ENCODE measurements around the gene CLIP4.

CLIP4 gene

DNA sequence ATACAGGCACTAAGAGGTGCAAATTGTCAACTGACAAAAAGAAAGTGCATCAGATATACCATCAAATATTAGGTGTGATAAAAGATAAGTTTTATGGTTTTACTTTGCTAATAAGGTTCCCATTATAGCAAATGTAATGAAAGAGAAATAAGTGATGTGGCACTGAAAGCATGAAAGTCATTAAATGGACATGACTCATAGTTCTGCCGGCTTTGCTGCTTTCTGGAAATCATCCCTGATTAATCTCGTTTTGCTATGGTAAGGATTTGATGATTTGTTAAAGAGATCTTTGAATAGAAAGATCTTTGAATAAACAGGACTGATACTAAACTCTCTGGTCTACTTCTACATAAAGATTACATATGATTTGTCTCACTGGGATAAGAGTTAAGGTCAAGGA, 72.7 kb downstream of the CLIP4 start:
- H3K27ac ChIP-seq (ENCODE audit: low read depth, low read length): no peak overlapping the region
- no peak overlapping the region for H3K9ac ChIP-seq (ENCODE audit: low read length)
- H3K4me1 ChIP-seq (ENCODE audit: control insufficient read depth, insufficient read depth, low read length): no peaks in the 10 kb centered on the region
- no peak overlapping the region for H3K4me3 ChIP-seq (ENCODE audit: low read length)
- no peaks in the 10 kb centered on the region for H3K27me3 ChIP-seq (ENCODE audit: control insufficient read depth, insufficient read depth, low read length)
- H3K36me3 ChIP-seq (ENCODE audit: control insufficient read depth, insufficient read depth, low read length): no peaks in the 10 kb centered on the region

DNA sequence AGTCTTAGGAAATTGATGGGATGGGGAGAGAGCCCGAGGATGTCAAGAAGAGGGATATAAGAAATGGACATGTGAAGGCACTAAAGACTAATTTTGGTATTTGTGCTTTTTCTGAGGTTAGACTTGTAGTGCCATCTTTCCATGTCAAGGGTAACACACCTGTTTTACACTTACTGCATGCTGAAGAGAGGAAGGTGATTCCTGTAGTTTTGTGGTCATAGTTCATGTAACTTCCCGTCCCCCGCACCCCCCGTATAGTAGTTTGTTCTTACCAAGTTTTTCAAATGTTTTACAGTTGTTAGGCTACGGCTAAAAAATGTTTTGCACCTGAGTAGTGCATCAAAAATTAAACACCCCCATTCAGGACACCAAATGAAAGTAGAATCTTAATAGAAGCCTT, 73.8 kb downstream of the CLIP4 start:
- Histone ChIP-seq H3K27ac (ENCODE audit: low read depth, low read length) (no peak overlapping the region), H3K4me3 (ENCODE audit: low read length) (no peak overlapping the region), H3K9ac (ENCODE audit: low read length) (no peak overlapping the region), H3K27me3 (ENCODE audit: control insufficient read depth, insufficient read depth, low read length) (no peaks in the 10 kb centered on the region), H3K4me1 (ENCODE audit: control insufficient read depth, insufficient read depth, low read length) (no peaks in the 10 kb centered on the region), H3K36me3 (ENCODE audit: control insufficient read depth, insufficient read depth, low read length) (no peaks in the 10 kb centered on the region)

DNA sequence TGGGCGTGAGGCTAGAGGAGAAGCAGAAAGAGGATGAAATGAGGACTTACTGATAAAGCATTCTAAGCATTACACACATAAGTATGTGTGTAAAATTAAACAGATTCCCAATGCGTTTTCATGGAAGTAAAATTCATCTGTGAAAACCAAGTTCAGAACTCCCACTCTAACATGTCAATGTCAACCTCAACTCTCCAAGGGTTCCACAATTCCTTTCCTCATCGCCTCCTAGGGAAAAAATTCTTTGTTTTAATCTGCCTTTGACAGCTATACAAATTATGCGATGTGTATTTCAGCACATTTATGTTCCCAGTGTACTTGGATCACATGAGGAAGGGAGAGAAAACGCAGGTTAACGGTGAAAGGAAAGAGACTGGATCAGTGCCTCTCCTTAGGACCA, 76.6 kb downstream of the CLIP4 start:
- Histone ChIP-seq H3K27me3 (ENCODE audit: control insufficient read depth, insufficient read depth, low read length) (no peaks in the 10 kb centered on the region), H3K4me3 (ENCODE audit: low read length) (no peak overlapping the region), H3K9ac (ENCODE audit: low read length) (no peak overlapping the region), H3K36me3 (ENCODE audit: control insufficient read depth, insufficient read depth, low read length) (no peaks in the 10 kb centered on the region), H3K4me1 (ENCODE audit: control insufficient read depth, insufficient read depth, low read length) (no peaks in the 10 kb centered on the region), H3K27ac (ENCODE audit: low read depth, low read length) (no peak overlapping the region)

DNA sequence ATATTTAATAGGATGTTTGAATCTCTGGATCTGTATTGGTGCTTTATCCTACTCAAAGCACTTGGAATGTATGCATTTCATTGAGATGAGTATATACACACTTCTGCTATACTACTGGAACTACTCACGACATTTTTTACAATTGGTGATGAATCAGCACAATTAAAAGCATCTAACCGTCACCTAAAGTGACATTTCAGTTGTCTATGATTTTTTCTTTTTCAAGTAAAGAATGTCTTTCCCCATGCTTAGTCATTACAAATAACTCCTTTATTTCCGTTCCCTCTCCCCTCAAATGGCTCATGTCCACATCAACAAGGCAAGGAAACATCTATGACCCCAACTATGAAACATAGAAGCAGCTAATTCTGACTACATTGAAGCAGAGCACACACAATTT, 77.3 kb downstream of the CLIP4 start:
- Histone ChIP-seq H3K4me3 (ENCODE audit: low read length) (no peak overlapping the region), H3K27me3 (ENCODE audit: control insufficient read depth, insufficient read depth, low read length) (no peaks in the 10 kb centered on the region), H3K4me1 (ENCODE audit: control insufficient read depth, insufficient read depth, low read length) (no peaks in the 10 kb centered on the region), H3K27ac (ENCODE audit: low read depth, low read length) (no peak overlapping the region), H3K36me3 (ENCODE audit: control insufficient read depth, insufficient read depth, low read length) (no peaks in the 10 kb centered on the region), H3K9ac (ENCODE audit: low read length) (no peak overlapping the region)

DNA sequence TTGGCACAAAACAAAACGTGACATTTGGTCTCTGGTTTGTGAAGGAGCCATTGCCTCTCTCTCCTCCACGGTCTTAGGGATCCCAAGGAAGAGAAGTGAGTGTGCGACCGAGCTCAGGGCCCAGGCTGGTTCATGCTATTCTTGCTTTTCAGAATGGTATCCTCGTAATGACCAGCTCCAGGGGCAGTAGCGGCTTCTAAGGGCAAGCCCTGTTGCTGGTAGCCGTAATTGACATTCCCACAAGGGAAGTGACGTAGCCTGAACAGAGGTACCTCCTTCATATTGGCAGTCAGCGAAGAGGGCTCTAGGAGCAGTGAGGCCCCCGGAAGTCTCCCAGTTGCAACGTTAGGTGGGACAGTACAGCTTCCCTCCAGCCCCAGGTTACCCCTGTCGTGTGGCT, 77.9 kb downstream of the CLIP4 start:
- H3K27ac ChIP-seq (ENCODE audit: low read depth, low read length): no peak overlapping the region
- H3K4me3 ChIP-seq (ENCODE audit: low read length): no peak overlapping the region
- H3K4me1 ChIP-seq (ENCODE audit: control insufficient read depth, insufficient read depth, low read length): no peaks in the 10 kb centered on the region
- H3K27me3 ChIP-seq (ENCODE audit: control insufficient read depth, insufficient read depth, low read length): no peaks in the 10 kb centered on the region
- no peaks in the 10 kb centered on the region for H3K36me3 ChIP-seq (ENCODE audit: control insufficient read depth, insufficient read depth, low read length)
- no peak overlapping the region for H3K9ac ChIP-seq (ENCODE audit: low read length)

DNA sequence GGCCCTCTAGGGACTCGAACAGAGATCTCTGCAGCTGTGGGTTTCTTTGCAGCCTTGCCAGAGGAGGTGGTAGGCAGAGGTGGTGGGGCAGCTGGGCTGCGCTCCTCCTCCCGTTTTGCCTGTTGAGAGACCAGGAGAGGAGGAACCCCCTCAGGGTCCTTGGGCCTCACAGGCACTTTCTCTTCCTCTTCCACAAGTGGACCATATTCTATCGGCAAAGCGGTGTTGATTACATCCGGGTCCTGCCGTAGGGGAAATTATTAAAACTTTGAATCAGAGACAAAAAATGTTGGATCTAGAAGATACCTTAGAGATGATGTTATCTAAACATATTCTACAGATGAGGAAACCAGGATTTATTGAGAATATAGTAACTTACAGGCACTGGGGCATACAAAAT, 78.5 kb downstream of the CLIP4 start:
- H3K27me3 ChIP-seq (ENCODE audit: control insufficient read depth, insufficient read depth, low read length): no peaks in the 10 kb centered on the region
- H3K4me3 ChIP-seq (ENCODE audit: low read length): no peak overlapping the region
- no peaks in the 10 kb centered on the region for H3K36me3 ChIP-seq (ENCODE audit: control insufficient read depth, insufficient read depth, low read length)
- no peak overlapping the region for H3K9ac ChIP-seq (ENCODE audit: low read length)
- no peak overlapping the region for H3K27ac ChIP-seq (ENCODE audit: low read depth, low read length)
- H3K4me1 ChIP-seq (ENCODE audit: control insufficient read depth, insufficient read depth, low read length): no peaks in the 10 kb centered on the region

DNA sequence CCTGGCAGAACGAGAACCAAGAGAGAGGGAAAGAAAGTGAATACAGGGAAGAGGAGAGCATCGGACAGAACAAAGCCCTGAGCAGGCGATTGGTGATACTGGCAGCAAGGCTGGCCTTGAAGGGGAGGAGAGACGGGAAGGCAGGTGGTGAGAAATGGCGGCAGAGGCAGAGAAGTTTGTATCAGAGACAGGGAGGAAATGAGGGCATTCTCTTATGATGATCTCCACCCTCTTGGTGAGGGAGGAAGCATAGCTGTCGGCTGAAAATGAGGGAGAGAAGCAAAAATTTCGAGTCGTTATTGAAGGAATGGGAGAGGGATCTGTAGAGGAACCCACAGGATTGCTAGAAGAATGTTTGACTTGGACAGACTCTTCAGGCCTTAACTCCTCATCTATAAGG, 80.6 kb downstream of the CLIP4 start:
- Histone ChIP-seq H3K27me3 (ENCODE audit: control insufficient read depth, insufficient read depth, low read length) (no peaks in the 10 kb centered on the region), H3K36me3 (ENCODE audit: control insufficient read depth, insufficient read depth, low read length) (no peaks in the 10 kb centered on the region), H3K4me3 (ENCODE audit: low read length) (no peak overlapping the region), H3K9ac (ENCODE audit: low read length) (no peak overlapping the region), H3K4me1 (ENCODE audit: control insufficient read depth, insufficient read depth, low read length) (no peaks in the 10 kb centered on the region), H3K27ac (ENCODE audit: low read depth, low read length) (no peak overlapping the region)

DNA sequence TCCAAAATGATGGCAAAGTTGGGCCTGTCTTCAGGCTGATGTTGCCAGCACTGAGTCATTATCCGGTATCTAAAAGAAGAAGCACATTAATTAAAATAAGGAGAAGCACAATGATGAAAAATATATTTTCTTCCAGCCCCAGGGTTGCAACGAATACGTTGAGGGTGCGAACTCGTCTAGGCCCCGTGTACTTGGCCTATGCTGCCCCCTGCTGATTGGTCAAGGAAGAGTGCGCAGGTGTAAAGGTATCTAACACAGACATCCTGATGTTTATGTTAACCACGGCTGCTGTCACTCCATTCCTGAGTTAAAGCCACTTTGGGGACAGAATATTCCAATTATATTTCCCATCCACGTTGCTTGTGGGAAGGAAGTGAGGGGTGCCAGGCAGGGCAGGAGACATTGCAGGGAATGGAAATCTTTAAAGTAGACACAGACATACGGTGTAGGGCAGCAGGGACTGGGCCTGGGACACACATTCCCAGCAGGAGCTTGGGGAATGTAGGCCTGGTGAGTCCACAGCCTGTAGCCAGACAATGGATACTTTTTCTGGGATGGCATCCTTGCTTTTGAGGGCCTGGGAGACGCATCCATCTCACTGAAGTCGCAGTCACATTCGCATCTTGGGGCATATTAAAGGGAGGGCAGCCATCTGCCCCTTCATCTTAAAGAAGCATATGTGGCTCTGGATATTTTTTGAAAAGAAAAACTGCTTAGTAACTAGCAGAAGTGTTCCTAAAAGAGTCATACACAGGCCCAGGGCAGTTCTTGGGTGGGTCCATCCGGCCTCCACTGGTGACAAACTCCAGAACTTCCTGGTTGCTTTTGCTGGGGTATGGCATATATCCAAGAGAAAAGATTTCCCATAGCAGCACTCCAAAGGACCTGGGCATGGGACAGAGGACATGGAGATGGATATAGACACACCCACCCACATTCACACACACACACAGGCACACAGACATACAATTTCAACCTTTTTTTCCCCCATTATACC, 81.9 kb downstream of the CLIP4 start:
- H3K4me1 ChIP-seq (ENCODE audit: control insufficient read depth, insufficient read depth, low read length): no peaks in the 10 kb centered on the region
- H3K9ac ChIP-seq (ENCODE audit: low read length): no peak overlapping the region
- no peaks in the 10 kb centered on the region for H3K27me3 ChIP-seq (ENCODE audit: control insufficient read depth, insufficient read depth, low read length)
- H3K27ac ChIP-seq (ENCODE audit: low read depth, low read length): no peak overlapping the region
- H3K36me3 ChIP-seq (ENCODE audit: control insufficient read depth, insufficient read depth, low read length): no peaks in the 10 kb centered on the region
- H3K4me3 ChIP-seq (ENCODE audit: low read length): no peak overlapping the region

DNA sequence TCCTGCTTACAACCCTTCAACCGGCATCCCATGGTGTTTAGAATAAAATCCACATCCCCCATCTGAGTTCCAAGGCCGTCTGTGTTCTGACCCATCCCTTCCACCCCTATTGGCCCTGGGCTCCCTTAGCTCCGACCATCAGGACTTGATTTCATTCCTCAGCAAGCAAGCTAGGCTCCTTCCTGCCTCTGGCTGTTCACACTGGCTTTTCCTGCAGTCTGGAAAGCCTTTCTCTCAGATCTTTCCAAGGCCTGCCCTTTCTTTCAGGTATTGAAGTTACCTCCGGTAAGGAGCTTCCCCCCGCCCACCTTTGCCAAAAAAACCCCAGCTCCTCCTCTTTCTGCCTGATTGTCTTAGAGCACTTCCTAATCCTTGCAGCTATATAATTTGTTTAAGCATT, 86.8 kb downstream of the CLIP4 start:
- no peak overlapping the region for H3K27ac ChIP-seq (ENCODE audit: low read depth, low read length)
- no peaks in the 10 kb centered on the region for H3K27me3 ChIP-seq (ENCODE audit: control insufficient read depth, insufficient read depth, low read length)
- H3K9ac ChIP-seq (ENCODE audit: low read length): no peak overlapping the region
- no peaks in the 10 kb centered on the region for H3K4me1 ChIP-seq (ENCODE audit: control insufficient read depth, insufficient read depth, low read length)
- no peak overlapping the region for H3K4me3 ChIP-seq (ENCODE audit: low read length)
- no peaks in the 10 kb centered on the region for H3K36me3 ChIP-seq (ENCODE audit: control insufficient read depth, insufficient read depth, low read length)

DNA sequence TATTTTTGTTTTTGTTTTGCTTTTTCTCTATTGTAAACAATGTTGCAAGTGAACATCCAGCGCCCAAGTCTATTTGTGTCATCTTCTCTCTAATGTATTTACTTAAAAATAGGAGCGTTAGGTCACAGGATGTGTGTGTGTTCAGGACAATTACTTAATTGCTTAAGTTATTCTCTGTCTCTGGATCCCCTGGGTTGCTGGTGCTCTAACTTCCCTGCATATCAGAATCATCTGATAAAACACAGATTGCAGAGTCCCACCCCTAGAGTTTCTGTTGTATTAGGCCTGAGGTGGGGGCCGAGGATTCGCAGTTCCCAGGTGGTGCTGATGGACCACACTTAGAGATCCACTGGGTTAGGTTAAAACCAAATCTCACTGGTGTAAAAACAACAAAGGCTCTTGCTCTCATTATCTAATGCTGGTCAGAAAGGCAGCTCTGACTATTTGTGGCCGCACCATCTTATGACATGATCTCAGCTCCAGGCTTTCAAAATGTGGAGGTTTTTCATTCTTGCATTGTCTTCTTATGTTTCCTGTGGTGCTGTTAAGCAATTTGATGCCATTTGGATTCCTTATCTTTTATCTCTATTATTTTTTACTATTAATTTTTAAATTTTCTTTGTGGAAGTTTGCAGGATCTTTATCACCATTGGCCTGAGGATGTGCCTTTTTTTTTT, 87.7 kb downstream of the CLIP4 start:
- Histone ChIP-seq H3K27ac (ENCODE audit: low read depth, low read length) (no peak overlapping the region), H3K4me1 (ENCODE audit: control insufficient read depth, insufficient read depth, low read length) (no peaks in the 10 kb centered on the region), H3K36me3 (ENCODE audit: control insufficient read depth, insufficient read depth, low read length) (no peaks in the 10 kb centered on the region), H3K4me3 (ENCODE audit: low read length) (no peak overlapping the region), H3K27me3 (ENCODE audit: control insufficient read depth, insufficient read depth, low read length) (no peaks in the 10 kb centered on the region), H3K9ac (ENCODE audit: low read length) (no peak overlapping the region)

DNA sequence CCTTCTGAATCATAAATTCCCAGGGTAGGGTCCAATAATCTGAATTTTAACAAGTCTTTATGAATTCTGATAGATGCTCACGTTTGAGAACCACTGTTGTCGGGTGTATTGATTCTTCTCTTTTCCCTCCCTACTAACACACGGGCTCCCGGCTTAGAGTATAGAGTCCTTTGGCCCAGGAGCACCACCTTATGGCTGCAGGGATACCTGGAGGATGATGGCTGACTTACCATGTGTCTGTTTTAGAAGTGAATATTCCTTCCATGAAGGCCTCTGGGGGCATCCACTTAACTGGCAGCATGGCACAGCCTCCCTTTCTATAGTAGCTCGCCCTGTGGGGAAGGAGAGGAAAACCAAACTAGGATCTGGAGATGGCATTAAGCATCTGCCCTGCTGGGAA, 91.7 kb downstream of the CLIP4 start:
- H3K4me1 ChIP-seq (ENCODE audit: control insufficient read depth, insufficient read depth, low read length): no peaks in the 10 kb centered on the region
- no peak overlapping the region for H3K9ac ChIP-seq (ENCODE audit: low read length)
- no peak overlapping the region for H3K4me3 ChIP-seq (ENCODE audit: low read length)
- no peak overlapping the region for H3K27ac ChIP-seq (ENCODE audit: low read depth, low read length)
- H3K27me3 ChIP-seq (ENCODE audit: control insufficient read depth, insufficient read depth, low read length): no peaks in the 10 kb centered on the region
- H3K36me3 ChIP-seq (ENCODE audit: control insufficient read depth, insufficient read depth, low read length): no peaks in the 10 kb centered on the region

DNA sequence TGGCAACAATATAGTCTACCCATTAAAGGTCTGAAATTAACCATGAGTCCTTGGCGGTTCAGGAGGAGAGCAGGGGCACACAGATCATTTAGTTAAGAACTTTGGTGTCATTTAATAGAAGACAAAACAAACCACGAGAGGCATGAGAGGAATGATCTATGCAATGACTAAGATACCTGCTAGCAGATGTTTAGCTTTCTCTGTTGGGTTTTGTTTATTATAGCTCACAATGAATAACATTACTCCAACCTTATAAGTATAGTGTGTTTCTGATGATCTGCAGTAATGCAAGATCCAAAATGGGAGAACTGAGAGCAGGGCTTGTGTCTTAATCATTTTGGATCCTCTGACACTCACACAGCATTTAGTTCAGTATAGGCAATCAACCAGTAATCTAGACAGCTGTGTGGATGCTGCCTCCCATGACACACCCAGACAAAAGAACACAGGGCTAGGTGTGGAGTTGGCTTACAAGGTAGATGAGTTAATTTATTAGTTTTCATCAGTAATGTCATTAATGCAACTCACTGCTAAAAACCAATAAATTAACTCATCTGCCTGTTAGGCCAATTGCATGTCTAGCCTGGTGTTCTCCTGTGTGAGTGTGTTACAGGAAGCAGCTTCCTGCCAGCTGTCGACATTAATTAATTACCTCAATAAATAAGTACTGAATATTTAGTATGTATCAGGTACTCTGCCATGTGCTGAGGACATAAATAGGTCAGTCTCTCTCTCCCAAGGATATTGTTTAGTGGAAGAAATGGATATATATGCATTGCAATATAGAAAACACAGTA, 92.3 kb downstream of the CLIP4 start:
- Histone ChIP-seq H3K27me3 (ENCODE audit: control insufficient read depth, insufficient read depth, low read length) (no peaks in the 10 kb centered on the region), H3K36me3 (ENCODE audit: control insufficient read depth, insufficient read depth, low read length) (no peaks in the 10 kb centered on the region), H3K27ac (ENCODE audit: low read depth, low read length) (no peak overlapping the region), H3K4me1 (ENCODE audit: control insufficient read depth, insufficient read depth, low read length) (no peaks in the 10 kb centered on the region), H3K4me3 (ENCODE audit: low read length) (no peak overlapping the region), H3K9ac (ENCODE audit: low read length) (no peak overlapping the region)
